Nephron progenitor cell (in vitro differentiated cells): ENCODE results near the gene OR8K1.

ENCODE experiments used
- DNase-seq: peaks from one replicate; pipeline ENCODE4 v3.0.0; 2021
- H3K27ac Mint-ChIP-seq: 2 replicates; pipeline ENCODE4 v1.8.0; 2021; ENCODE audit warnings: mild to moderate bottlenecking, moderate library complexity, mixed read lengths
- H3K27me3 Mint-ChIP-seq: 2 replicates; pipeline ENCODE4 v1.8.0; 2021; ENCODE audit warnings: mild to moderate bottlenecking, low read depth, mixed read lengths; ENCODE audit not compliant: poor library complexity
- H3K36me3 Mint-ChIP-seq: 2 replicates; pipeline ENCODE4 v1.8.0; 2021; ENCODE audit warnings: low read depth, mixed read lengths
- H3K4me1 Mint-ChIP-seq: 2 replicates; pipeline ENCODE4 v1.8.0; 2021; ENCODE audit warnings: mixed read lengths
- H3K4me3 Mint-ChIP-seq: 2 replicates; pipeline ENCODE4 v1.8.0; 2021; ENCODE audit warnings: mild to moderate bottlenecking, moderate library complexity, mixed read lengths
- H3K9me3 Mint-ChIP-seq: 2 replicates; pipeline ENCODE4 v1.8.0; 2021; ENCODE audit warnings: mild to moderate bottlenecking, moderate library complexity, mixed read lengths
- CTCF ChIP-seq: fragments of 200-600 bp; sonication (generic); IDR thresholded peaks from 2 replicates; pipeline ENCODE4 v1.5.0; 2021; ENCODE audit warnings: antibody characterized with exemption

Gene OR8K1

GRCh38 chr11:56333156-56333555 lies 12.7 kb upstream of the OR8K1 start:
- Mint-ChIP-seq H3K36me3 (no peaks in the 10 kb centered on the region), H3K27ac (no peak overlapping the region), H3K4me1 (no peaks in the 10 kb centered on the region), H3K27me3 (no peaks in the 10 kb centered on the region), H3K4me3 (no peak overlapping the region), H3K9me3 (no peaks in the 10 kb centered on the region)
- no peak for TF ChIP-seq CTCF
- DNase-seq: no peak

GRCh38 chr11:56340289-56340688 lies 5.5 kb upstream of the OR8K1 start:
- Mint-ChIP-seq H3K9me3 (no peaks in the 10 kb centered on the region), H3K27me3 (no peaks in the 10 kb centered on the region)

GRCh38 chr11:56353991-56354390 lies 8.2 kb downstream of the OR8K1 start, which contains the start of gene OR8J1:
Gene OR8J1, plus strand, starts transcription at chr11:56354291. Its CDS starts 5,956 bp downstream, at chr11:56360247.
- DNase-seq: no peak
- no peak within 1 kb of the TSS for H3K4me3 Mint-ChIP-seq
- no peaks in the 10 kb centered on the region for H3K9me3 Mint-ChIP-seq
- no peak within 1 kb of the TSS for H3K27ac Mint-ChIP-seq
- no peaks in the 10 kb centered on the region for H3K4me1 Mint-ChIP-seq
- H3K36me3 Mint-ChIP-seq: no peaks in the 10 kb centered on the region
- TF ChIP-seq CTCF: no peak
- H3K27me3 Mint-ChIP-seq: no peaks in the 10 kb centered on the region

More at GRCh38 chr11:56340289-56340688, 5.5 kb upstream of the OR8K1 start:
- DNase-seq: no peak
- Mint-ChIP-seq H3K27ac (no peak overlapping the region), H3K36me3 (no peaks in the 10 kb centered on the region), H3K4me1 (no peaks in the 10 kb centered on the region), H3K4me3 (no peak overlapping the region)
- no peak for TF ChIP-seq CTCF

DNA sequence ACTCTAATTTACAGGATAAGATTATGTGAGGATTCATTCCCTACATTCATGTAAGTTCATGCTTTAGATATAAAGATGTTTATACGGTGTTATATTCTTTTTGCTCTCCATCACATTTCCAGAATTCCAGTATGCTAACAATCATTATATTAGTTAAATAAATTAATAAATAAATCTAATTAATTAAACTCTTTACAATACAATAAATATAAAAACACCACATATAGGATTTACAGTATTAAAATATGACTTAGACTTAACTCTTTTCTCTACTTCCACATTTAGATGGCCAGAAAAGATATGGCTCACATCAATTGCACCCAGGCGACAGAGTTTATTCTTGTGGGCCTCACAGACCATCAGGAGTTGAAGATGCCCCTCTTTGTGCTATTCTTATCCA lies 29.5 kb downstream of the OR8K1 start, which contains the start of gene OR8U1:
TSS of gene OR8U1 (plus strand) at position 301 of the 400 bp plus-strand sequence. CDS start at position 301, 0 bp downstream.
- Mint-ChIP-seq H3K36me3 (no peaks in the 10 kb centered on the region), H3K4me3 (no peak within 1 kb of the TSS), H3K4me1 (no peaks in the 10 kb centered on the region), H3K9me3 (no peaks in the 10 kb centered on the region), H3K27me3 (no peaks in the 10 kb centered on the region), H3K27ac (no peak within 1 kb of the TSS)
- DNase-seq: no peak
- TF ChIP-seq CTCF: no peak

- H3K36me3 Mint-ChIP-seq: no peaks in the 10 kb centered on the region
- TF ChIP-seq CTCF: no peak
- no peaks in the 10 kb centered on the region for H3K27me3 Mint-ChIP-seq
- H3K4me1 Mint-ChIP-seq: no peaks in the 10 kb centered on the region
- no peak overlapping the region for H3K4me3 Mint-ChIP-seq
- DNase-seq: no peak
- no peaks in the 10 kb centered on the region for H3K9me3 Mint-ChIP-seq
- H3K27ac Mint-ChIP-seq: no peak overlapping the region
Observed at GRCh38 chr11:56380120-56380519, 34.3 kb downstream of the OR8K1 start.

DNA sequence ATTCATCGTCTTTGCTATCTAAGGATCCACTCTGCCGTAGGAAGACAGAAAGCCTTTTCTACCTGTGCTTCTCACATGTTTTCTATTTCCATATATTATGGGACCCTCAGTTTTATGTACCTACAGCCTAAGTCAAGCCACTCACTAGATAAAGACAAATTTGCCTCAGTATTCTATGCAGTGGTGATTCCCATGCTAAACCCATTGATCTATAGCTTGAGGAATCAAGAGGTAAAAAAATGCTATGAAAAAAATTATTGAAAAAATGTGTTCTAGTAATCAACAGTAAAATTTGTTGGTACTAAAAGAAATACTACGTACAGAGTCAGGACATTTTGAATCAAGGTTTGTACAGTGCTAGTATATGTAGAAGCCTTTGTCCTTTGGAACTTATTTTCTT lies 48.5 kb downstream of the OR8K1 start:
- H3K4me1 Mint-ChIP-seq: no peaks in the 10 kb centered on the region
- no peak overlapping the region for H3K4me3 Mint-ChIP-seq
- no peak for DNase-seq
- no peaks in the 10 kb centered on the region for H3K36me3 Mint-ChIP-seq
- no peak for TF ChIP-seq CTCF
- H3K27ac Mint-ChIP-seq: no peak overlapping the region
- H3K9me3 Mint-ChIP-seq: no peaks in the 10 kb centered on the region
- peaks cover 2% of the 10 kb centered on the region for H3K27me3 Mint-ChIP-seq
